ENCODE results near the gene OSBPL1A. TPM values are rescaled to one million over a fixed set of nuclear protein-coding genes. Genes with fewer than 3 reads are reported as not detected.
"Not testable (repeated sequence)": the region's sequence is repeated elsewhere in the genome, so short reads cannot be mapped to it uniquely, and the experiment has no call there.

OSBPL1A gene
- total RNA-seq, 2 experiments from 2014 or later: 2.4 to 2.7 TPM

GRCh38 chr18:24396082-24396633 is 1.5 kb downstream of the OSBPL1A start:
- Mint-ChIP-seq H3K4me3 (no peak overlapping the region), H3K36me3 (ENCODE audit: low read depth) (no peaks in the 10 kb centered on the region), H3K9me3 (no peaks in the 10 kb centered on the region), H3K27me3 (ENCODE audit: low read depth) (peaks cover 11% of the 10 kb centered on the region), H3K27ac (no peak overlapping the region), H3K4me1 (ENCODE audit: low read depth) (peaks cover 17% of the 10 kb centered on the region)
- intact Hi-C loops (cut with micrococcal nuclease): loop anchor here (10.0 kb wide), 2 partner anchors 59 to 959 kb away; partner anchors contain the start of gene ZNF521
- CTCF ChIA-PET: interaction anchor here (1.5 to 2.2 kb wide), 4 partner anchors 26 to 92 kb away, joined by 4 to 9 read pairs (median 6); no protein-coding TSS in a partner anchor
- no peak for DNase-seq

- H3K4me3 Mint-ChIP-seq: no peak overlapping the region
Observed at GRCh38 chr18:24395049-24395795, 2.4 kb downstream of the OSBPL1A start.

GRCh38 chr18:24388957-24389356 is 8.7 kb downstream of the OSBPL1A start:
- intact Hi-C loops (cut with micrococcal nuclease): no loop called here
- no peak for DNase-seq
- Mint-ChIP-seq H3K27ac (no peak overlapping the region), H3K27me3 (ENCODE audit: low read depth) (peaks cover 10% of the 10 kb centered on the region), H3K4me3 (no peak overlapping the region), H3K9me3 (no peaks in the 10 kb centered on the region), H3K36me3 (ENCODE audit: low read depth) (peaks cover 1% of the 10 kb centered on the region), H3K4me1 (ENCODE audit: low read depth) (no peaks in the 10 kb centered on the region)
- CTCF ChIA-PET: interaction anchor here (1.5 kb wide), 1 partner anchor 98 kb away, joined by 3 read pairs; no protein-coding TSS in a partner anchor

More at GRCh38 chr18:24395049-24395795, 2.4 kb downstream of the OSBPL1A start:
- DNase-seq: no peak
- CTCF ChIA-PET: no interaction called here
- Mint-ChIP-seq H3K4me1 (ENCODE audit: low read depth) (peaks cover 10% of the 10 kb centered on the region), H3K9me3 (no peaks in the 10 kb centered on the region), H3K36me3 (ENCODE audit: low read depth) (no peaks in the 10 kb centered on the region), H3K27me3 (ENCODE audit: low read depth) (peaks cover 11% of the 10 kb centered on the region), H3K27ac (no peak overlapping the region)
- intact Hi-C loops (cut with micrococcal nuclease): loop anchor here (10.0 kb wide), 2 partner anchors 60 to 960 kb away; partner anchors contain the start of gene ZNF521

GRCh38 chr18:24386681-24387080 is 10.9 kb downstream of the OSBPL1A start:
- CTCF ChIA-PET: interaction anchor here (0.7 kb wide), 1 partner anchor 96 kb away, joined by 3 read pairs; no protein-coding TSS in a partner anchor
- Mint-ChIP-seq H3K9me3 (no peaks in the 10 kb centered on the region), H3K36me3 (ENCODE audit: low read depth) (peaks cover 3% of the 10 kb centered on the region), H3K4me3 (no peak overlapping the region), H3K27me3 (ENCODE audit: low read depth) (peaks cover 10% of the 10 kb centered on the region), H3K27ac (no peak overlapping the region), H3K4me1 (ENCODE audit: low read depth) (no peaks in the 10 kb centered on the region)
- intact Hi-C loops (cut with micrococcal nuclease): no loop called here
- no peak for DNase-seq

GRCh38 chr18:24381126-24381525 is 16.5 kb downstream of the OSBPL1A start:
- intact Hi-C loops (cut with micrococcal nuclease): no loop called here
- DNase-seq: no peak
- Mint-ChIP-seq H3K4me3 (no peak overlapping the region), H3K36me3 (ENCODE audit: low read depth) (peaks cover 3% of the 10 kb centered on the region), H3K27me3 (ENCODE audit: low read depth) (peaks cover 5% of the 10 kb centered on the region), H3K9me3 (no peaks in the 10 kb centered on the region), H3K27ac (no peak overlapping the region), H3K4me1 (ENCODE audit: low read depth) (peaks cover 7% of the 10 kb centered on the region)
- CTCF ChIA-PET: interaction anchor here (0.5 to 1.5 kb wide), 3 partner anchors 12 to 108 kb away, joined by 3 read pairs; no protein-coding TSS in a partner anchor

- Mint-ChIP-seq H3K4me3 (no peak overlapping the region), H3K27ac (no peak overlapping the region), H3K4me1 (ENCODE audit: low read depth) (peaks cover 7% of the 10 kb centered on the region), H3K27me3 (ENCODE audit: low read depth) (no peaks in the 10 kb centered on the region), H3K36me3 (ENCODE audit: low read depth) (peaks cover 3% of the 10 kb centered on the region), H3K9me3 (no peaks in the 10 kb centered on the region)
- no peak for DNase-seq
- intact Hi-C loops (cut with micrococcal nuclease): no loop called here
- CTCF ChIA-PET: interaction anchor here (0.7 to 2.0 kb wide), 4 partner anchors 11 to 109 kb away, joined by 3 to 5 read pairs (median 3); no protein-coding TSS in a partner anchor
Observed at GRCh38 chr18:24380163-24380747, 17.4 kb downstream of the OSBPL1A start.

GRCh38 chr18:24378598-24378997 is 19.0 kb downstream of the OSBPL1A start:
- H3K27me3 Mint-ChIP-seq (ENCODE audit: low read depth): no peaks in the 10 kb centered on the region
- no peak for DNase-seq
- H3K9me3 Mint-ChIP-seq: no peaks in the 10 kb centered on the region
- H3K4me1 Mint-ChIP-seq (ENCODE audit: low read depth): peaks cover 7% of the 10 kb centered on the region
- H3K4me3 Mint-ChIP-seq: no peak overlapping the region
- no peak overlapping the region for H3K27ac Mint-ChIP-seq
- H3K36me3 Mint-ChIP-seq (ENCODE audit: low read depth): no peaks in the 10 kb centered on the region
- CTCF ChIA-PET: interaction anchor here (2.0 kb wide), 1 partner anchor 11 kb away, joined by 5 read pairs; no protein-coding TSS in a partner anchor
- intact Hi-C loops (cut with micrococcal nuclease): no loop called here

GRCh38 chr18:24376531-24376930 is 21.1 kb downstream of the OSBPL1A start:
- H3K4me1 Mint-ChIP-seq (ENCODE audit: low read depth); H3K27me3 Mint-ChIP-seq (ENCODE audit: low read depth); H3K4me3 Mint-ChIP-seq; DNase-seq; H3K9me3 Mint-ChIP-seq; H3K27ac Mint-ChIP-seq; H3K36me3 Mint-ChIP-seq (ENCODE audit: low read depth); intact Hi-C loops (cut with micrococcal nuclease): not testable (repeated sequence)
- CTCF ChIA-PET: interaction anchor here (0.6 kb wide), 1 partner anchor 552 kb away, joined by 3 read pairs; no protein-coding TSS in a partner anchor

GRCh38 chr18:24373328-24373727 is 24.3 kb downstream of the OSBPL1A start:
- Mint-ChIP-seq H3K9me3 (no peaks in the 10 kb centered on the region), H3K4me1 (ENCODE audit: low read depth) (peaks cover 22% of the 10 kb centered on the region), H3K27ac (no peak overlapping the region), H3K27me3 (ENCODE audit: low read depth) (no peaks in the 10 kb centered on the region), H3K36me3 (ENCODE audit: low read depth) (no peaks in the 10 kb centered on the region), H3K4me3 (no peak overlapping the region)
- CTCF ChIA-PET: no interaction called here
- intact Hi-C loops (cut with micrococcal nuclease): no loop called here
- DNase-seq: no peak

GRCh38 chr18:24372279-24372872 is 25.2 kb downstream of the OSBPL1A start:
- Mint-ChIP-seq H3K4me3 (no peak overlapping the region), H3K27me3 (ENCODE audit: low read depth) (no peaks in the 10 kb centered on the region), H3K36me3 (ENCODE audit: low read depth) (no peaks in the 10 kb centered on the region), H3K4me1 (ENCODE audit: low read depth) (peaks cover 23% of the 10 kb centered on the region), H3K9me3 (no peaks in the 10 kb centered on the region), H3K27ac (no peak overlapping the region)
- DNase-seq: no peak
- intact Hi-C loops (cut with micrococcal nuclease): no loop called here
- CTCF ChIA-PET: interaction anchor here (0.6 to 1.2 kb wide), 2 partner anchors 18 to 117 kb away, joined by 3 read pairs; no protein-coding TSS in a partner anchor

- Mint-ChIP-seq H3K9me3 (no peaks in the 10 kb centered on the region), H3K27ac (no peak overlapping the region), H3K27me3 (ENCODE audit: low read depth) (no peaks in the 10 kb centered on the region), H3K36me3 (ENCODE audit: low read depth) (no peaks in the 10 kb centered on the region), H3K4me1 (ENCODE audit: low read depth) (peaks cover 23% of the 10 kb centered on the region), H3K4me3 (no peak overlapping the region)
- DNase-seq: no peak
- CTCF ChIA-PET: interaction anchor here (0.7 to 3.7 kb wide), 7 partner anchors 10 to 118 kb away, joined by 3 to 25 read pairs (median 4); partner anchors contain the start of gene OSBPL1A
- intact Hi-C loops (cut with micrococcal nuclease): no loop called here
Observed at GRCh38 chr18:24370120-24370519, 27.5 kb downstream of the OSBPL1A start.

GRCh38 chr18:24369426-24369825 is 28.2 kb downstream of the OSBPL1A start:
- H3K27me3 Mint-ChIP-seq (ENCODE audit: low read depth): no peaks in the 10 kb centered on the region
- no peak overlapping the region for H3K4me3 Mint-ChIP-seq
- H3K36me3 Mint-ChIP-seq (ENCODE audit: low read depth): no peaks in the 10 kb centered on the region
- DNase-seq: peak; percentile 43
- CTCF ChIA-PET: interaction anchor here (0.7 to 3.7 kb wide), 11 partner anchors 9 to 119 kb away, joined by 3 to 25 read pairs (median 4); partner anchors contain the start of genes HRH4 and OSBPL1A
- H3K27ac Mint-ChIP-seq: no peak overlapping the region
- H3K9me3 Mint-ChIP-seq: no peaks in the 10 kb centered on the region
- intact Hi-C loops (cut with micrococcal nuclease): loop anchor here (2.0 to 10.0 kb wide), 6 partner anchors 57 to 1845 kb away; partner anchors contain the start of gene IMPACT
- peaks cover 23% of the 10 kb centered on the region for H3K4me1 Mint-ChIP-seq (ENCODE audit: low read depth)

All from activated naive CD4-positive, alpha-beta T cell treated with anti-CD3 and anti-CD28 coated beads for 36 hours (primary cell).